Stomach (tissue), 4 donors: ENCODE measurements around the gene SIGLEC11.

Source experiments
- CTCF ChIP-seq, 7 experiments: fragments of 450-650 bp in 4 of 7; fragments of 200-600 bp in 3 of 7; sonication (generic) in 3 of 7; IDR thresholded peaks; one replicate each; pipeline ENCODE4 v1.5.1; 2016 to 2019; ENCODE audit warnings: antibody characterized with exemption in 7 of 7, control low read depth in 2 of 7, mild to moderate bottlenecking in 1 of 7
- POLR2A ChIP-seq, 4 donors: fragments of 450-650 bp; IDR thresholded peaks; one replicate each; pipeline ENCODE4 v1.6.1; 2016; ENCODE audit warnings: antibody characterized with exemption in 4 of 4, control low read depth in 2 of 4, mild to moderate bottlenecking in 1 of 4, moderate library complexity in 1 of 4

GRCh38 chr19:49951806-49952478 lies 9.0 kb downstream of the SIGLEC11 start:
- TF ChIP-seq CTCF (IDR thresholded peaks at IDR 0.05) = no peak
- TF ChIP-seq POLR2A (IDR thresholded peaks at IDR 0.05) = no peak
